ENCODE results near the gene LCMT1. TPM values are rescaled to one million over a fixed set of nuclear protein-coding genes. Genes with fewer than 3 reads are reported as not detected.

LCMT1 gene
- total RNA-seq, 5 donors from 2014 or later (not counting 1 experiment from before 2014, with no cell fraction given): 35.7 to 42.9 (median 36.0) TPM

DNA sequence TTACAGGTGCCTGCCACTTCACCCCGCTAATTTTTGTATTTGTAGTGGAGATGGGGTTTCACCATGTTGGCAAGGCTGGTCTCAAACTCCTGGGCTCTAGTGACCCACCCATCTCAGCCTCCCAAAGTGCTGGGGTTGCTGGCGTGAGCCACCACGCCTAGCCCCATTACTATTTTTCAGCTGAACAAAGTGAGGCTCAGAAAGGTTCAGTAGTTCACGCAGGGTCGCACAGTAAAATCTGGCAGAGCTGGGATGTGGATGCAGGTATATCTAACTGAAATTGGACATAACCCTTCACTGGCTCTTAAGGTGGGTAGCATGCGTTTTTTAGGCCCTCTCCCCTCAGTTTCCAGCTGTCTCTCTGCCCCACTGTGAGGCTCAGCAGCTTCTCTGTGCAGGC lies 112.4 kb downstream of the LCMT1 start:
- Histone ChIP-seq H3K4me1 (ENCODE audit: control insufficient read depth in 1 of 2, extremely low read depth in 1 of 2, insufficient read depth in 2 of 2, low read length in 2 of 2) (peaks cover 0 to 5% of the 10 kb centered on the region in 2 experiments), H3K4me3 (ENCODE audit: control insufficient read depth in 1 of 2, extremely low read depth in 1 of 2, low read length in 1 of 2) (no peak overlapping the region), H3K27ac (ENCODE audit: low read length) (no peak overlapping the region), H3K27me3 (replicated peaks in 1 of 2; ENCODE audit: control insufficient read depth in 2 of 2, extremely low read depth in 1 of 2, insufficient read depth in 2 of 2, low read length in 1 of 2) (no peaks in the 10 kb centered on the region), H3K9me3 (no peaks in the 10 kb centered on the region), H3K36me3 (ENCODE audit: control insufficient read depth in 2 of 2, extremely low read depth in 1 of 2, insufficient read depth in 1 of 2, low read length in 1 of 2) (no peaks in the 10 kb centered on the region)
- Mint-ChIP-seq H3K27ac (no peak overlapping the region), H3K27me3 (no peaks in the 10 kb centered on the region), H3K4me3 (no peak overlapping the region), H3K36me3 (no peaks in the 10 kb centered on the region), H3K9me3 (no peaks in the 10 kb centered on the region), H3K4me1 (no peaks in the 10 kb centered on the region)
- ATAC-seq (replicated peaks in 1 of 4): no peak
- CTCF ChIA-PET: interaction anchor here (0.8 to 1.7 kb wide), 2 partner anchors 9 to 97 kb away, joined by 3 to 5 read pairs; no protein-coding TSS in a partner anchor
- no peak for DNase-seq
- POLR2A ChIA-PET: no interaction called here
- WGBS (ENCODE audit: insufficient coverage): 79% methylated on average over 2 of the region's 6 CpGs

- Mint-ChIP-seq H3K4me3 (no peak overlapping the region), H3K27ac (no peak overlapping the region), H3K9me3 (no peaks in the 10 kb centered on the region), H3K36me3 (no peaks in the 10 kb centered on the region), H3K27me3 (no peaks in the 10 kb centered on the region), H3K4me1 (no peaks in the 10 kb centered on the region)
- Histone ChIP-seq H3K4me1 (ENCODE audit: control insufficient read depth in 1 of 2, extremely low read depth in 1 of 2, insufficient read depth in 2 of 2, low read length in 2 of 2) (peaks cover 0 to 5% of the 10 kb centered on the region in 2 experiments), H3K27me3 (replicated peaks in 1 of 2; ENCODE audit: control insufficient read depth in 2 of 2, extremely low read depth in 1 of 2, insufficient read depth in 2 of 2, low read length in 1 of 2) (no peaks in the 10 kb centered on the region), H3K27ac (ENCODE audit: low read length) (no peak overlapping the region), H3K36me3 (ENCODE audit: control insufficient read depth in 2 of 2, extremely low read depth in 1 of 2, insufficient read depth in 1 of 2, low read length in 1 of 2) (no peaks in the 10 kb centered on the region), H3K4me3 (ENCODE audit: control insufficient read depth in 1 of 2, extremely low read depth in 1 of 2, low read length in 1 of 2) (no peak overlapping the region), H3K9me3 (no peaks in the 10 kb centered on the region)
- ChIA-PET CTCF (interaction anchor here (0.6 to 1.9 kb wide), 19 partner anchors 9 to 1682 kb away, joined by 3 to 12 read pairs (median 5); partner anchors contain the start of gene LCMT1 (in 1 of the 2)), POLR2A (interaction anchor here (0.6 to 0.7 kb wide), 3 partner anchors 176 to 672 kb away, joined by 3 to 4 read pairs (median 3); no protein-coding TSS in a partner anchor)
- WGBS (ENCODE audit: insufficient coverage): 94% methylated on average over 6 of the region's 7 CpGs
- ATAC-seq (replicated peaks in 1 of 4) (no peak), DNase-seq (no peak)
These were observed 113.3 kb downstream of the LCMT1 start for GRCh38 chr16:25224731-25225319.

Other genes with a start within 250 kb of the LCMT1 start
- 10 to 100 TPM; 61.5 to 78.1 (median 72.5) TPM for gene ARHGAP17, start 96.4 kb upstream of the LCMT1 start, total RNA-seq
- under 1 TPM in 1 of 5 donors, not detected in 4; 0.75 TPM for gene AQP8, start 105.2 kb downstream of the LCMT1 start, total RNA-seq
- 1 to 10 TPM; 3.2 to 6.4 (median 4.7) TPM for gene ZKSCAN2, start 146.1 kb downstream of the LCMT1 start, total RNA-seq

Data from T-cell (primary cell).